GM18858 (cell line): ENCODE results near the gene GCK.

Experiments
- ATAC-seq: cut with Tn5 transposase; IDR thresholded peaks from one replicate; pipeline ENCODE4 v1.9.1; 2021; ENCODE audit not compliant: unreplicated experiment

GCK gene

DNA sequence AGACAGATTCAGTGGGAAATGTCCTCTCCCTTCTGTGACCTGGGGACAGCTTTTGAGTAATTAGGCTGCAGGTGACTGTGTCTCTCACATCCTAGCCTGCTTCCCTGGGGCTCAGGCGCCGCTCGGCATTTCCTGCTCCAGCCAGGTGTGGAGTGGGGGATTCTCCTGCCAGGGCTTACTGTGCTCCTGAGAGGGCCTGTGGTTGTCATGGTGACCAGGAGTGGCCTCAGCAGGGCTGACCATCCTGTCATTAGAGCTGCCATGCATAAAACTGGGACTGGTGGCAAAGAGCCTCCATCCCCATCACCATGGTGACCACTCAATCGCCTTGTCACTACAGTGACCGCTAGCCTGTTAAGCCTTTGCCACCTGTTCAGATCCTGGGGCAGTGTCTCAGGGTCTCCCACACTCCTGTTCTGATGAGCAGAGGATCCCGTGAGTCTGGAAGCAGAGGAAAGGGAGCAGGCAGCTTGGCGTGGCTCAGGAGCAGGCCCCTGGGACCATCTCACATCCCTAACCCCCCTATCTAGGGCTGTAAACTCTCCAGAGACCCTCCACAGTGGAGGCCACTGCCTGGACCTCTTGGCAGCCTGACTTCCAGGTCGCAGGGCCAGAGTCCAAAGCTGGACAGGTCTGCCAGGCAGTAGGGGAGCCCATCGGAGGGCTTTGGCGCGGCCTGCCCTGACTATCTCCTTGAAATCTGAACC lies at the start of gene GCK:
GCK (minus strand) TSS at position 154 of the 707 bp plus-strand sequence. CDS start 486 bp downstream, outside the sequence.
- no peak for ATAC-seq

DNA sequence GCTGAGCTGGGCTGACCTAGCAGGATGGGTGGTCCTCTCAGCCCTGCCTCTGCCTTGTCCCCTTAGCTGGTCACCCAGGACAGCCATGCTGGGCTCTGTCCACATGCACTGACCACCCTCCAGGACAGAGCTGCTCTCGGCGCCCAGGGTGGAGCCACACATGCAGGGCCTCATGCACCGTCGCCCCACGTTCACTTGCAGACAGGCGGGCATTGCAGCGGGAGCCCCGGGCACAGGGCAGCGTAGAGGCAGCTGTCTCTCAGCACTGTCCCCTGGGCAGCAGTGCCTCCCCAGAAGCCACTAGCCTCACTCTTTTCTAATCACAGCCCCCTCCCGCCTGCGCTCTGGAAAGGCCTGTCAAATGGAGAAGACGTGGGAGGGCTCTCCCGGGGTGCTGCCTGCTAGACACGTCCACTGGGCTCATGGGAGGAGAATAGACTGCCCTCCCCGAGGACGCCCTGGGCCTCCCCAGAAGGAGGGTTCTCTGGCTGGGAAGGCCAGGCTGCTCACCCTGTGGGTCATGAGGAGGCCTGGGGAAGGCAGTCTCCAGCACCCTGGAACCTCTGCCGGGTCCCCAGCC lies 49.0 kb upstream of the GCK start:
- no peak for ATAC-seq

DNA sequence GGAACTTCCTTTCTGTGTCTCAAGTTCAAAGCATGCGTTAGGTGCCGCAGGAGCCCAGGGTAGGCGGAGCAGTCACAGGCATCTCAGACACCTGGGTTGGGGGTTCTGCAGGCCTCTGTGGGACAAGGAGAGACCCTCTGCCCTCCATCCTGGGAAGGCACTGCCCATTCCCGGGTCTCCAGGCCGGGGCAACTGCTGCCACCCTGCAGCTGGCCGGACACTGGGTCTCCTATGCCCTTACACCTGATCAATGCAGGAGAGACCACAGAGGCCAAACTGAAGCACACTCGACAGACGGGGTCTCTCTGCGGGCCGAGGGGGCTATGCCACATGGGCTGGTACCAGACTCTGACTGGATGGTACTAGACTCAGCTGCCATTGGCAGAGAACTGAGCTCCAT lies 48.5 kb upstream of the GCK start:
- no peak for ATAC-seq

DNA sequence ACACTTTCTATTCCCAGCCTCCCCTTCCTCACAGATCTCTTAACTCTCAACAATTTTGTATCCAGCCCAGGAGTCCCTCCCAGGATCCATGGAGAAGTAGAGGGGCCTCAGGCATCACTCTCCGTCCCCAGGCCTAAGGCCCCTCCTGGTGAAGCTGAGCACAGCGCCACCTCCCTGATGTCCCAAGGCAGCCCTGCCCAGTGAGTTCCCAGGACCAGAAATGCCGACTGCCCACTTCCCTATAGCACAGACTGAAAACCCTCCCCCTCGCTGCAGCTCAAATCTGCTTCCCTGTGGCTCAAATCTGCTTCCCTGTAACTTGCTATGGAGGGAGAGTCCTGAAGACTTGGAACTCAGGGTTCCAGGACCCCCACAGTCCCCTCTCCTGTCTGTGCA lies 47.1 kb upstream of the GCK start:
- ATAC-seq = no peak

- ATAC-seq = no peak
Measured at GRCh38 chr7:44235582-44236332, 46.5 kb upstream of the GCK start.

DNA sequence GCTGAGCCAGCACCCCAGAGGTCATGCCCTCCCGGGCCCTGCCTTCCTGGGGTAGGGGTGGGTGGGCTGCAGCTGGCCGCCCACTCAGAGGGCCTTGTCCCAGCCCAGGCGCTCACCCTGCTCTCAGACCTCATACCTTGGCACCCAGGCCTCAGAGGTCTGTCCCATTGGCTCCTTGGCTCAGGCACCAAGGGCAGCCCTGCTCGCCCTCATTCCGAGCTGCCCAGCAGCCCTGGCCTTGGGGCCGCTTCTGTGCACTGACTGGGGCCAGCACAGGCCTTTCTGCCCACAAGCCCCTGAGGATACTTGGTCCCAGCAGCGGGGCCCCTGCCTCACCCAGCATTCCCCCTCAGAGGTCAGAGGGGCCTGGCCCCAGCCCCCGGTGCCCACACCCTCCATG lies 45.8 kb upstream of the GCK start:
- ATAC-seq = no peak

GRCh38 chr7:44232901-44233715 lies 43.9 kb upstream of the GCK start:
- no peak for ATAC-seq

GRCh38 chr7:44232396-44232795 lies 43.2 kb upstream of the GCK start:
- ATAC-seq = no peak

DNA sequence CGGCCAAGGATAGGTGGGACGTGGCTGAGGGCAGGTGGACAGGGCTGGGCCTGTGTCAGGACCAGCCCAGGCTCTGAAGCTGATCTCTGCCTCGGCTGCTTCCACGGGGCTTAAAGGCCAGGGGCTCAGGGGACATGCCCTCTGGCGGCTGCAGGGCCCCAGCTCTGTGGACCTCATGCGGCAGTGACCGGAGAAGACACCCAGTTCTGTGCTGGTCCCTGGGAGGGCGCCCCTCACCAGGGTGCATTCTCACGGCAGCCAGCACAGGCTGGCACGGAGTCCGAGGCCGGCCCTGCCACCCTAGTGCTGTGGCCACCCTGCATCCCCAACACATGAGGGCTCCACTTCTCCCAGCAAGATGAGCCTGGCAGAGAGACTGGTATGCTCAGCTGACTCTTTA lies 41.8 kb upstream of the GCK start:
- ATAC-seq = no peak

DNA sequence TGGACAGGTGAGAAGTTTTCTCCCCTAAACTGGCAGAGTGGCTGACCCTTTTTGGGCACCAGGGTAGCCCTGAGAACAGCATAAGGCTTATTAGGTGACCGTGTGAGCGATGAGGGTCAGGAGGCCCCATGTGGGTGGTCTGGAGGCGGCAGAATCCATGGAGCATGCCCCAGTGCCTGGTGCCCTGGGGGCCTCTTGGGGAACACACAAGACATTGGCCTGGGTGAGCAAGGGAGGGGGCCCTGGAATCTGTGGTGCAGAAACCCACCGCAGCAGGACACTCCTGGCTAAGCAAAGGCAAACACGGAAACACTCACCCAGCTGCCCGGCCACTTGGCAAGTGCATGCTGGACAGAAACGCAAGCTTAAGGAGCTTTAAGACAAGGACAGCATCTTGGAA lies 41.0 kb upstream of the GCK start:
- ATAC-seq = no peak

- no peak for ATAC-seq
Measured at GRCh38 chr7:44229546-44230105, 40.4 kb upstream of the GCK start.

DNA sequence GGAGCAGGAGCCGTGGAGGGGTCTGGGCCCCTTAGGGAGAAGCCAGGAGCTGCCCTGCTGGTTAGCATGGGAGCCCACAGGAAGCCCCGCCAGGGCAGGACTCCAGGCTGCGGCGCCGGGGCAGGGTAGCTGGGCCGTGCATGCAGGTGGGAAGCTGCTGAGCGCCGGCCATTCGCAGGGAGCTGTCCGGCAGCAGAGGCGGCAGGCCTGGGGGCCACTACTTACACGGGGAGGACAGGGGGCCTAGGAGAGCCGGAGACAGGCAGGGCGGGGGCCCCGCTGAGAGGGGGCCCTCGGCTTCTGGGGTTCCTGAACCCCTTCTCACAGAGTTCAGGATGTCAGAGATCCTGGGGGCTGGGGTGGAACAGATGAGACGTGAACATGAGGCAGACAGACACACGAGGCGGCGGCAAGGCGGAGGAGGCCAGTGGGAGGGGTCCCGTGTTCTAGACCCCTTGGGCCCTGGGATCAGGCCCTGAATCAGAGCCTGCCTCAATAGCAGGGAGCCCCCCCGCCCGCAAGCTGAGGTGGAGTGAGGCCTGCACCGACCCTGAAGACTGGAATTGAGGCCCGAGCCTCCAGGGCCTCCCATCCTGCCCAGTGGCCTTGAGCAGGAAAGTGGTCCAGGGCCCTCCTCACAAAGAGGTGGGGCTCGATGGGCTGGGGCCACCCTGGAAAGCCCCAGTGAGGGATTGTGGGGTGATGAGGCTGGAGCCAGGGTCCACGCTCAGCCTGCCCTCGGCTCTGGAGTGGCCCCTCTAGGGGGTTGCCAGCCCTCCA lies 39.5 kb upstream of the GCK start:
- ATAC-seq = no peak

DNA sequence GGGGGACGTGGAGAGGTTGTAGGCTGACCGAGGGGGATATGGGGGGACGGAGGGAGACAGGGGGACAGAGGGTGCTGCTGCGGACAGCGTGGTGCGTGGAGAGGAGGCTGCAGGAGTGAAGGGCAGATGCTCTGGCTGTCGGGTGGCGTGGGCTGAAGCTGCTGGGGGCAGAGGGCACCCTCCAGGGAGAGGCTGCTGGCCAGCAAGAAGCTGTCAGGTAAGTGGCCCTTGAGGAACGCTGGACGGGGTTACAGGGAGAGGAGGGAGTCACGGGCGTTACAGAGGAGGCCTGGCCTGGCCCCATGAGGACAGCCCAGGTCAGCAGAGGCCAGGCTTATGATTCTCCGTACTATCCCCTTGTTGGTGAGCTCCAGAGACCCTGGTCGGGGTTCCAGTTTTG lies 38.7 kb upstream of the GCK start:
- no peak for ATAC-seq

DNA sequence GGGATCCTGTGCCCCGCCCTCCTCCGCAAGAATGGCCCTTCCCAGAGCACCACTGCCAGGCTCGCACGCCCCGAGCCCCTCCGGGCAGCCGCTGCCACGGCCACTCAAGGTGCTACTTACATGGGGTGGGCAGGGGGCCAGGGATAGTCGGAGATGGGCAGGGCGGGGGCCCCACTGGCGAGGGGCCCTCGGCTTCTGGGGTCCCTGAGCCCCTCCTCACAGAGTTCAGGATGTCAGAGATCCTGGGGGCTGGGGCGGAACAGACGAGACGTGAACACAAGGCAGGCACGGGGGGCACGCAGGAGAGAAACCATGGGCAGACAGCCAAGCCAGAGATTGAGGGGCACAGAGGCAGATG lies 37.1 kb upstream of the GCK start:
- ATAC-seq = no peak

GRCh38 chr7:44225566-44226395 lies 36.5 kb upstream of the GCK start:
- no peak for ATAC-seq

DNA sequence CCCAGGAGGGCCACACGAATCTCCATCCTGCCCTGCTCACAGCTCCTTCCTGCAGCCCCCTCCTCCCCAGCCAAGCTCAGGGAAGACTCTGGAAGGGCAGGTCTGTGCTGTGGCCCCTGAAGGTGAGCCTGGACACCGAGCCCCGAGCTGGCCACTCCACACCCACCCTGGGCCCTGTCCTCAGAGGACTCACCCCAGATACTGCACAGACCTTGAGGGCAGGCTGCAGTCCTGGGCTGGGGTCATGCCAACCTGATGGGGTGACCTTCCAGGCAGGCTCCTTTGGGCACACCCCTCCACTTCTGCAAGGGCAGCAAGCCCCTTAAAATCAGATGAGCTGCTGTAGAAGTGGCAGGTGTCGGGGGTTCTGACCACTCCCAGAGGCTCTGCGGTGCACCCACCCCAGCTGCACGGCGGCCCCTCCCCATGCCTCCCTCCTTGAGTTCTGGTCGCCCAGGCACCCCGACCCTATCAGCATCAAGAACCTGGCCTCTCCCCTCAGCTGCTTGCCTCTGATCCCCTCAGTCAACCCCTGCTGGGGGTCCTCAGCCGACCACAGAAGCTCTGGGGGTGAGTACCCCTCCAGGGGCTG lies 35.8 kb upstream of the GCK start:
- ATAC-seq = no peak

DNA sequence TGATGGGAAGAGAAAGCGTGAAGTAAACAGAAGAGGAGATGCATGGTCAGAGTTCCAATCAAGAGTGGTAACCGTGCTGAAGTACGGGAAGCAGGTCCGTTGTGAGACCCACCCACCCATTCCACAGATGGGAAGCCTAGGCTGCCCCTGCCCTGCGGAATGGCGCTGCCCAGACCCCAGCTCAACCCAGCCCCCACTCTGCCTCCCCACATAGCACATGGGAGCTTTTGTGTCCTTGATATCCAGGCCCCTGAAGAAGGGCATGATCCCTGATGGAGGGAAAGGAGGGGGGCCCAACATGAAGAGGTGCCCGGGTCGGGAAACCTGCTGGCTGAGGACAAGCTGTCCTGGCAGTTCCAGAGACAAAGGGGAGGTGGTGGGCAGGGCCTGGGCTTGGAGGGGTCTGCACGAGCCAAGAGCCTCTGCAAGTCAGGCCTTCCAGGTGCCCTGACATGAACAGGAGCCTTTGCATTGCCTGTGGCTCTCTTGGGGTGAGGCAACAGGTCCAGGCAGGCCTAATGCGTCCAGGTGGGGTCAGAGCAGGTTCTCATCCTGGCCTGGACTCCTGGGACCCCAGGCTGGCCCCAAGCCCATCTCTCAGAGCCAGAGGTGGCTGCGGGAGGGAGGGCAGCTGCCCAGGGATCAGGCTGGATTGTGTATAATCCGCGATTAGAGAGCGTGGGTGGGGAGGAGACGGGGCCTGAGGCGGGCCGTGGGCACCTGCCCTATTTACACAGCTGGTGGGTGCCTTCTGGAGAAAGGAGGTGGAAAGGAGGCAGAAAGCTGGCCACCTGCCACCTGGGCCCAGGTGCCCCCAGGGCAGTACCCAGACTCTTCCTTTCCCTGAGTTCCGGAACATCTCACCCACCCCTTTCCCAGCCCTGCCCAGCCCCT lies 35.1 kb upstream of the GCK start:
- no peak for ATAC-seq

GRCh38 chr7:44223362-44224079 lies 34.3 kb upstream of the GCK start:
- no peak for ATAC-seq
